Skeletal muscle cell (primary cell): ENCODE results near the gene ALPG.
"Not testable (repeated sequence)": the region's sequence is repeated elsewhere in the genome, so short reads cannot be mapped to it uniquely, and the experiment has no call there.

Experiments
- DNase-seq: peaks from one replicate; pipeline ENCODE4 v3.0.0-alpha.2; 2010; ENCODE audit warnings: low read depth
- H3K4me3 ChIP-seq: 2 replicates; pipeline ENCODE4 v1.5.1; 2011; ENCODE audit warnings: low read depth, mild to moderate bottlenecking, control low read depth, low read length, moderate library complexity

ALPG gene

GRCh38 chr2:232376260-232376659, 30.4 kb upstream of the ALPG start:
- no peak overlapping the region for H3K4me3 ChIP-seq
- no peak for DNase-seq

- DNase-seq, result no peak
- H3K4me3 ChIP-seq, result no peak overlapping the region
Measured at GRCh38 chr2:232376713-232377112, 29.9 kb upstream of the ALPG start.

GRCh38 chr2:232377319-232377718, 29.3 kb upstream of the ALPG start:
- no peak for DNase-seq
- H3K4me3 ChIP-seq, result no peak overlapping the region

GRCh38 chr2:232377841-232378734, 28.6 kb upstream of the ALPG start:
- H3K4me3 ChIP-seq, result no peak overlapping the region
- DNase-seq, result no peak

- H3K4me3 ChIP-seq, DNase-seq: not testable (repeated sequence)
Measured at GRCh38 chr2:232378735-232379151, 27.9 kb upstream of the ALPG start, which contains the start of gene ALPP. ALPP (plus strand) TSS chr2:232378751; CDS start chr2:232378803, 52 bp downstream.

GRCh38 chr2:232379610-232380590, 26.7 kb upstream of the ALPG start:
- H3K4me3 ChIP-seq, DNase-seq: not testable (repeated sequence)

GRCh38 chr2:232381204-232382031, 25.2 kb upstream of the ALPG start:
- H3K4me3 ChIP-seq, DNase-seq: not testable (repeated sequence)

- DNase-seq, result no peak
- no peak overlapping the region for H3K4me3 ChIP-seq
Measured at GRCh38 chr2:232382331-232383225, 24.1 kb upstream of the ALPG start.

- DNase-seq, result no peak
- H3K4me3 ChIP-seq, result no peak overlapping the region
Measured at GRCh38 chr2:232384466-232384865, 22.2 kb upstream of the ALPG start.

- not testable (repeated sequence) for DNase-seq, H3K4me3 ChIP-seq
Measured at GRCh38 chr2:232385058-232385457, 21.6 kb upstream of the ALPG start.

- no peak overlapping the region for H3K4me3 ChIP-seq
- peak; percentile 52 for DNase-seq
Measured at GRCh38 chr2:232385660-232386489, 20.8 kb upstream of the ALPG start.

GRCh38 chr2:232386490-232386739, 20.2 kb upstream of the ALPG start:
- H3K4me3 ChIP-seq, result no peak overlapping the region
- DNase-seq, result no peak

- H3K4me3 ChIP-seq, result no peak overlapping the region
- no peak for DNase-seq
Measured at GRCh38 chr2:232386740-232387450, 19.7 kb upstream of the ALPG start.

- DNase-seq, result no peak
- H3K4me3 ChIP-seq, result no peak overlapping the region
Measured at GRCh38 chr2:232387451-232388171, 19.0 kb upstream of the ALPG start.

GRCh38 chr2:232388324-232388891, 18.2 kb upstream of the ALPG start:
- H3K4me3 ChIP-seq, result no peak overlapping the region

GRCh38 chr2:232389327-232389726, 17.3 kb upstream of the ALPG start:
- DNase-seq, result peak; percentile 24
- H3K4me3 ChIP-seq, result no peak overlapping the region

More at GRCh38 chr2:232388324-232388891, 18.2 kb upstream of the ALPG start:
- DNase-seq, result no peak
